GM21447 (cell line): Measurements from ENCODE around the gene OR4K13.

Experiments
- ATAC-seq: cut with Tn5 transposase; IDR thresholded peaks from one replicate; pipeline ENCODE4 v1.9.1; 2021; ENCODE audit not compliant: unreplicated experiment

Gene OR4K13, protein sequence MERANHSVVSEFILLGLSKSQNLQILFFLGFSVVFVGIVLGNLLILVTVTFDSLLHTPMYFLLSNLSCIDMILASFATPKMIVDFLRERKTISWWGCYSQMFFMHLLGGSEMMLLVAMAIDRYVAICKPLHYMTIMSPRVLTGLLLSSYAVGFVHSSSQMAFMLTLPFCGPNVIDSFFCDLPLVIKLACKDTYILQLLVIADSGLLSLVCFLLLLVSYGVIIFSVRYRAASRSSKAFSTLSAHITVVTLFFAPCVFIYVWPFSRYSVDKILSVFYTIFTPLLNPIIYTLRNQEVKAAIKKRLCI

DNA sequence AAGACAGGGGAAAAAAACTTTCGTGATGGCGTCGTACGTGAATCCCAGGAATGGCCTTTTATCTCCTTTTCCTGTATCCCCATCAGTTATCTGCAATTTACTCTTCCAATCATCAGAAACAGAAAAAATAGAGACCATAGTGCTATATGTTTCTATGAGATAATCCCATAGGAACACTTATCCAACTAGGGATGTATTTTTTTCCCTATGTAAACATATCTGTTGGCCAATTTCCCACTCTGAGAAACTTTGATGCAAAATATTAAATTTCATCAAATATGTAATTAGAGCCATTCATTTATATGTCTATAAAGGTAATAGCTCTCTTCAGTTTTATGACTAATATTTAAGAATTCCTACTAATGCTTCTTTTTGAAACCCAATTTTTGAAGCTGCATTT lies at the start of gene OR4K13:
OR4K13 (minus strand) TSS at position 101 of the 400 bp plus-strand sequence. CDS start 1,280 bp downstream, outside the sequence.
- ATAC-seq = no peak

DNA sequence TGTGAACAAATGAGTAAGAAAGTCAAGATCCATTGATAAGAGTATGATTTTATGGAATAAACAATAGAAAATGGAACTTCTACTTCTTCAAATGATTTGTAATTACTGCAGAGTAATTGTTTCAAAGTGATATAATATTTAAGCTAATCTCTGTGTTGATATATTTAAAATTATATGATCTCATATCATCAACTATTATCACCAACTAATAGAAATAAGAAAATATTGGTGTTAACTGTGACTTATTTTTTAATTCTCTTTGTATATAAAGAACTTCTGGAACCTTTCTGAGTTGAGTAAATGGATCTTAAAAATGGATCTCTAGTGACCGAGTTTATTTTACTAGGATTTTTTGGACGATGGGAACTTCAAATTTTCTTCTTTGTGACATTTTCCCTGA lies 23.9 kb upstream of the OR4K13 start, which contains the start of gene OR4L1:
OR4L1 (plus strand) TSS at position 301 of the 400 bp plus-strand sequence; CDS start at position 301, 0 bp downstream.
- ATAC-seq = no peak

DNA sequence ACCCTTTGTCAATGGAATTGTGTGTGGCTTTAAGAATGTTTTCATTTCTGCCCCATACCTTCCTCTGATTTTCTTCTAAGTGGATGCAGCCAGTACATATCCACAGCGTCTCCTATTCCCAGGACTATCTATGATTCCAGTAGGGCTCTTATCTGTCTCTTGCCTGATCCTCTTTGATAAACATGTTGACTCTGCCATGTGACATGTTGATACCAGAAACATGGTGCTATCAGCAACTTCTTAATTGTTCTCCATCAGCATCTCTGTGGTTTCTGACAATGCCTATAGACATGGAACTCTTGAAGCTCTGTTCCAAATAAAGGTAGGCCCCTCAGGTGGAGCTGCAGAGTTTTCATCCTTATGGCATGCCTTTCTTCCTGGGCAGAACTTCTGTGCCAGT lies 12.4 kb upstream of the OR4K13 start:
- no peak for ATAC-seq

DNA sequence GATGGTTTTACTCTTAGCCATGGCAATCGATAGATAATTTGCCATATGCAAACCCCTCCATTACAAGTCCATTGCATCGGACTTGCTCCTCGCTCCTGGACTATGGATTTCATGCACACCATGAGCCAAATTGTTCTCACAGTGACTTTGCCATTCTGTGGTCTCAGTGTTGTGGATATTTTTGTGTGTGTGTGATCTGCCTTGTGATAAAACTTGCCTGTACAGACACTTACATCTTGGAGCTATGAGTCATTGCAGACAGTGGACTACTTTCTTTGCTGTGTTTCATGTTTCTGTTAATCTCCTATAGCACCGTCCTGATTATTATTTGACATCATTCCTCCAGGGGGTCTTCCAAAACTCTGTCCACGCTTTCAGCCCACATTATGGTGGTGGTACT lies 8.4 kb upstream of the OR4K13 start:
- ATAC-seq = no peak

DNA sequence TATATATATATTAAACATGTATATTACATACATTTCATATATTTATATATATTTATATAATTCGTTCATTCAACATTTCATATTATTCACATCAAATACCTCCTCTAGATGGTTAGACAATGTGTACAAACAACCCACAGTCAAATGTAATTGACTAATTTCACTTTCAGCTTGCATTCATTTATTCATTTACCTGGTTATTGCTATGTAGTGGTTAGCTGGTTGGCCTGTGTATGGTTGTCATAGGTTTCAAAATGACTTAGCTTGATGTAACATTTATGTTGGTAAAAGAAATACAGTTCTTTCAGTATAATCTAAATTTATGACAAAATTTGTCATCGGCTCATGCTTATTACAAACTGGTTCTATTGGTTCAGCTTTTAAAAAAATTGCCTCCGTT lies 389 bp downstream of the OR4K13 start:
- ATAC-seq = no peak

DNA sequence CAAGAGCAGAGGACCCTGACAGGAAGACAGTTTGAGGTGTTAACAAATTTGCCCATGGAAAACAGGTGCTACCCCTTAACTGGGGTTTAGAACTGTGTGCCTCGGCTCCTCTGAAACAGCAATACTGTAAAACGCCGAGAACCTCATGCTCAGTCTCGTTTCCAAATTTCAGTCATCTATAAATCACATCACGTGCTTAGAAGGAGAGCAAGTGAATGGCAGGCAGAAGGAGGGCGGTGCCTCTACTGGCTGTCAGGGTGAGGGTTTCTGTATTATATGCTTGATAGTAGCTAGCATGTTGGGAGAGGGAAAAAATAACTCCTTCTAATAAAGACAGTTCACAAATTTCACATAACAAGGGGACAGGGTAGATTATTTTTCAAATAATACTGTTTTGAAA lies 4.8 kb downstream of the OR4K13 start:
- ATAC-seq = no peak

DNA sequence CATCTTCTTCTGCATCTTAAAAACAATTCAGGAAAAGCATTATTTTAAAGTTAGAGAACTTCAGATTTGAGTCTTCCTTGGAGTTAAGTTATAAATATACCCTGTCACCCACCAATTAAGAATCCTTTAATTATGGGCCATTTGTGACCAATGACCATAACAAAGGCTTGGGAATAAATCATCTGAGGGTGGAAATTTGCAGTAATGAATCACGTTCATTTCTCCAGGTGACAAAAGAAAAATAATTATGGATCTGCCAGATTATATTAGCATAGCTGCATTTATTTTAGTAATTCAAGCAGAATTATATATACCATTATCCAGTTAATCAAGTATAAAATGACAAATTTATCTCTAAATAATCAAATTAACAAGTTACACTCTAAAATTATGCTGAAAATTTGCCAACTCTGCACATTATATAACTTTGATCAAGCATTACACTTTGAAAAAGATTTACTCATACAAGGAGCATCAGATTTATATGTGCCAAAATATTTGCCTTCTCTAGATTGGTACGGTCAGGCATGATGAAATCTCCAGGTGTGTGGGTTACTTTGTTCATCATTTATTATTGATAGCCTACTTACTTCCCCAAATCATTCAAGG lies 16.5 kb downstream of the OR4K13 start, which contains the start of gene OR4K14:
OR4K14 (minus strand) TSS at position 51 of the 609 bp plus-strand sequence. CDS start 4,114 bp downstream, outside the sequence.
- ATAC-seq = no peak

DNA sequence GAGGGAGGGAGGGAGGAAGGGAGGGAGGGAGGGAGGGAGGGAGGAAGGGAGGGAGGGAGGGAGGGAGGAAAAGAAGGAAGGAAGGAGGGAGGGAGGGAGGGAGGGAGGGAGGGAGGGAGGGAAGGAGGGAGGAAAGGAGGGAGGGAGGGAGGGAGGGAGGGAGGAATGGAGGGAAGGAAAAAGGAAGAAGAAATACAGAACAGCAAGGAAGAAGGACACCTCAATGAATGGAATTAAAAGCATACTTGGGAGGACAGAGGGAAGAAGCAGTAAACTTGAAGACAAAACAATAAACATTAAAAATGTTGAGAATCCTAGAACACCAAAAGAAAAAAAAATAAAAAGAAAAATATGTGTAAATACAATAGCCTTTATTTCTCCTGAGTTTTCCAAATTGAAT lies 27.7 kb downstream of the OR4K13 start:
- no peak for ATAC-seq

DNA sequence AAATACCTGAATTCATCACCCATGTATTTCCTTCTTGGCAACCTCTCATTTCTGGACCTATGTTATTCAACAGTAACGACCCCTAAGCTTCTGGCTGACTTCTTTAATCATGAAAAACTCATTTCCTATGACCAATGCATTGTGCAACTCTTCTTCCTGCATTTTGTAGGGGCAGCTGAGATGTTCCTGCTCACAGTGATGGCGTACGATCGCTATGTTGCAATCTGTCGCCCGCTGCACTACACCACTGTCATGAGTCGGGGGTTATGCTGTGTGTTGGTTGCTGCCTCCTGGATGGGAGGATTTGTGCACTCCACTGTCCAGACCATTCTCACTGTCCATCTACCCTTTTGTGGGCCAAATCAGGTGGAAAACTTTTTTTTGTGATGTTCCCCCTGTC lies 33.5 kb downstream of the OR4K13 start:
- ATAC-seq = no peak

DNA sequence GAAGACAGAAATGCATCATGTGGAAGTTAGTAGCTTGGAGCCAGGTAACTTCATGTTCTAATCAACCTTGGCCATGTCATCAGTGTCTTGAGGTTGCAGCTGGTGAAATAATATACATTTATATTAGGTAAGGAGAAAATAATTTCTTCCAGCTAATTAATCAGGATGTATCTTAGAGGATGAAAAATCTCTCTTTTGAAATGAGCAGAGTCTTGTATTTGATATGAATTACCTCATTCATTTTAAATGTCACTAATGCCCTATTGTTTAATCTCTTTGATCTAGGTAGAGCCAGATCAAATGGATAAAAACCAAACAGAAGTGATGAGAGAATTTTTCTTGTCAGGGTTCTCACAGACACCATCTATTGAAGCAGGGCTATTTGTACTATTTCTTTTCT lies 34.0 kb downstream of the OR4K13 start, which contains the start of gene OR4Q2:
OR4Q2 (plus strand) TSS at position 301 of the 400 bp plus-strand sequence.
- ATAC-seq = no peak

DNA sequence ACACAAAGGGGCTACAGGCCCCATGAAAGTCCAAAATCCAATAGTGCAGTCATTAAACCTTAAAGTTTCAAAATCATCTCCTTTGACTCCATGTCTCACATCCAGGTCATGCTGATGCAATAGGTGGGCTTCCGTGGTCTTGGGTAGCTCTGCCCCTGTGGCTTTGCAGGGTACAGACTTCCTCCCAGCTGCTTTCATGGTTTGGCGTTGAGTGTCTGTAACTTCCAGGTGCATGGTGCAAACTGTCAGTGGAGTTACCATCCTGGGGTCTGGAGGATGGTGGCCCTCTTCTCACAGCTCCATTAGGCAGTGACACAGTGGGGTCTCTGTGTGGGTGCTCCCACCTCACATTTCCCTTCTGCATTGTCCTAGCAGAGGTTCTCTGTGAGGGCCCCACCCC lies 42.4 kb downstream of the OR4K13 start:
- no peak for ATAC-seq
